B cell (primary cell): Measurements from ENCODE around the gene IL20RB. TPM values are rescaled to one million over a fixed set of nuclear protein-coding genes. Genes with fewer than 3 reads are reported as not detected.

Source experiments
- ATAC-seq: fragments of 200-7000 bp; cut with Tn5 transposase; one replicate; pipeline ENCODE4 v1.10.0; 2021; ENCODE audit warnings: low read depth, mild to moderate bottlenecking, moderate number of reproducible peaks, moderate library complexity
- CTCF ChIA-PET: fragments of 350-600 bp; sonication (Branson Sonifier 250); formaldehyde crosslinking; loops from one replicate; lab custom pipeline; 2021; ENCODE audit warnings: antibody characterized with exemption, inconsistent platforms; lab: Charles Lee
- POLR2A ChIA-PET: fragments of 350-600 bp; sonication (Branson Sonifier 250); formaldehyde crosslinking; loops from one replicate; lab custom pipeline; 2021; ENCODE audit warnings: antibody characterized with exemption; lab: Charles Lee
- DNase-seq: peaks from one replicate; pipeline ENCODE4 v3.0.0; 2013
- H2AFZ ChIP-seq: 2 replicates; pipeline ENCODE4 v1.6.1; 2012; ENCODE audit warnings: mild to moderate bottlenecking, low read depth, low read length; ENCODE audit not compliant: insufficient read depth, poor library complexity, severe bottlenecking
- H3K27ac ChIP-seq, 2 donors: 1 replicate in 1 of 2; 2 replicates in 1 of 2; pipeline ENCODE4 v1.5.1; 2012 to 2013; ENCODE audit warnings: low read length in 2 of 2, mild to moderate bottlenecking in 2 of 2, moderate library complexity in 1 of 2
- H3K27me3 ChIP-seq, 4 experiments: fragments of 200-600 bp in 1 of 4; sonication (generic) in 1 of 4; replicated peaks in 1 of 4; 1 replicate in 2 of 4; 2 replicates in 2 of 4; pipeline versions ENCODE4 v1.6.1 to v1.7.0; 2013 to 2016; ENCODE audit warnings: low read length in 3 of 4, mild to moderate bottlenecking in 2 of 4, mixed read lengths in 1 of 4, moderate library complexity in 1 of 4; ENCODE audit not compliant: insufficient read depth in 4 of 4, control insufficient read depth in 3 of 4; ENCODE audit errors: control extremely low read depth in 1 of 4
- H3K36me3 ChIP-seq, 2 experiments: replicated peaks in 1 of 2; 1 replicate in 1 of 2; 2 replicates in 1 of 2; pipeline versions ENCODE4 v1.6.1 to v1.7.1; 2013; ENCODE audit warnings: low read length in 1 of 2; ENCODE audit not compliant: insufficient read depth in 2 of 2, control insufficient read depth in 1 of 2; ENCODE audit errors: control extremely low read depth in 1 of 2, extremely low read depth in 1 of 2
- H3K4me1 ChIP-seq, 2 donors: fragments of 200-600 bp in 1 of 2; sonication (generic) in 1 of 2; 1 replicate in 1 of 2; 2 replicates in 1 of 2; pipeline versions ENCODE4 v1.5.1 to v1.6.1; 2013 to 2017; ENCODE audit warnings: low read length in 2 of 2; ENCODE audit not compliant: control insufficient read depth in 2 of 2, insufficient read depth in 2 of 2
- H3K4me2 ChIP-seq: replicated peaks from 2 replicates; pipeline ENCODE3; 2012; ENCODE audit warnings: mild to moderate bottlenecking, low read depth, low read length; ENCODE audit not compliant: poor library complexity, severe bottlenecking
- H3K4me3 ChIP-seq, 5 experiments: fragments of 200-600 bp in 1 of 5; sonication (generic) in 1 of 5; 1 replicate in 3 of 5; 2 replicates in 2 of 5; pipeline versions ENCODE4 v1.5.1 to v1.7.0; 2011 to 2016; ENCODE audit warnings: low read length in 4 of 5, mild to moderate bottlenecking in 4 of 5, low read depth in 2 of 5, control low read depth in 1 of 5, moderate library complexity in 1 of 5; ENCODE audit not compliant: insufficient read depth in 1 of 5; ENCODE audit errors: control extremely low read depth in 1 of 5, extremely low read depth in 1 of 5
- H3K79me2 ChIP-seq: fragments of 200-600 bp; sonication (generic); one replicate; pipeline ENCODE4 v1.6.0; 2016; ENCODE audit warnings: low read length; ENCODE audit not compliant: control insufficient read depth, insufficient read depth
- H3K9ac ChIP-seq: fragments of 200-600 bp; sonication (generic); 2 replicates; pipeline ENCODE4 v1.6.1; 2017; ENCODE audit warnings: mild to moderate bottlenecking, low read length, moderate library complexity
- H3K9me3 ChIP-seq, 3 donors: one replicate each; pipeline versions ENCODE4 v1.6.1 to v1.7.1; 2013; ENCODE audit warnings: low read length in 2 of 3; ENCODE audit not compliant: control insufficient read depth in 2 of 3, insufficient read depth in 1 of 3; ENCODE audit errors: control extremely low read depth in 1 of 3
- H4K20me1 ChIP-seq: 2 replicates; pipeline ENCODE4 v1.6.0; 2012; ENCODE audit warnings: mild to moderate bottlenecking, low read length; ENCODE audit not compliant: insufficient read depth, control insufficient read depth, poor library complexity, severe bottlenecking
- H3K27ac Mint-ChIP-seq: one replicate; pipeline ENCODE4 v1.8.0; 2021; ENCODE audit warnings: mixed read lengths
- H3K27me3 Mint-ChIP-seq: one replicate; pipeline ENCODE4 v1.8.0; 2021; ENCODE audit warnings: mixed read lengths
- H3K4me1 Mint-ChIP-seq: one replicate; pipeline ENCODE4 v1.8.0; 2021; ENCODE audit warnings: mixed read lengths
- H3K4me3 Mint-ChIP-seq: one replicate; pipeline ENCODE4 v1.8.0; 2021; ENCODE audit warnings: mixed read lengths
- H3K9me3 Mint-ChIP-seq: one replicate; pipeline ENCODE4 v1.8.0; 2022; ENCODE audit warnings: mixed read lengths; ENCODE audit not compliant: insufficient read depth
- EZH2 ChIP-seq: IDR thresholded peaks from 2 replicates; pipeline ENCODE4 v1.6.1; 2012; ENCODE audit warnings: borderline replicate concordance, low read depth, mild to moderate bottlenecking, moderate library complexity, low read length; ENCODE audit not compliant: insufficient read depth, poor library complexity, severe bottlenecking
- WGBS: methylation state at CpG from one replicate; pipeline ENCODE4 v1.1.5; 2013; ENCODE audit warnings: missing lambda C conversion rate; ENCODE audit not compliant: insufficient coverage; 5-methylcytosine and 5-hydroxymethylcytosine counted together
- intact Hi-C: fragments of 100-400 bp; cut with micrococcal nuclease; formaldehyde crosslinking; loops from one replicate; pipeline ENCODE4 v1.10.0; 2022
- polyA plus RNA-seq: library from polyadenylated mRNA; depleted of rRNA; stranded (reverse); fragments of >200 nt; gene quantifications from 2 replicates; pipeline ENCODE4 v1.2.3, GENCODE V29; 2012
- total RNA-seq, 2 donors: library from RNA; stranded (reverse); fragments of 120-200 nt in 1 of 2; gene quantifications; 1 replicate in 1 of 2; 2 replicates in 1 of 2; pipeline versions ENCODE4 v1.2.3 to v1.2.4, GENCODE V29; 2013 to 2022
- TF ChIP-seq, protein P1 (sequence below): fragments of 200-600 bp; IDR thresholded peaks from one replicate; pipeline ENCODE4 v1.8.0; 2022; ENCODE audit warnings: antibody characterized with exemption, mild to moderate bottlenecking

The IL20RB gene
- total and polyA plus RNA-seq, 2 donors (not counting 1 experiment from before 2014, with no cell fraction given) = 0.22 to 0.84 TPM

DNA sequence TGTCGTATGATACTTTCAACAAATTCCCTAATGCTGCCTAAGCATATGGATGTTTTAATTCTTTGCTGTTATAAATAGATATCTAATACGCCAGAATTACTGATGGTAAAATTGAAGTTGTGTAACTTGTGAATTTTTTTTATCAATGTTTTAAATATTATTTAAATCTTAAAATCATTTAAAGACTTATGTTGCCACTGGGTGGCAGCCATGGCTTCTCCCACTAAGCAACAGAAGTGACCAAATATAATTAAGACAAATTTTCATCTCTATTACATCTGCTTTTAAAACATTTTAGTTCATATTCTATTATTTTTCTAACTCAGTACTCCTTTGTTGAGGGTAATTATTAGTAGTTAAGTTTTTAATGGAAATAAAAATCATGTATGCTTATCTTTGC lies 8.1 kb upstream of the IL20RB start:
- ChIA-PET CTCF (interaction anchor here (1.3 to 2.6 kb wide), 3 partner anchors 21 to 197 kb away, joined by 4 to 11 read pairs (median 6); partner anchors contain the start of gene STAG1), POLR2A (no interaction called here)
- Mint-ChIP-seq H3K4me3 (no peak overlapping the region), H3K27me3 (no peaks in the 10 kb centered on the region), H3K9me3 (no peaks in the 10 kb centered on the region), H3K4me1 (peaks cover 40% of the 10 kb centered on the region), H3K27ac (no peak overlapping the region)
- no peak overlapping the region for H3K4me3 ChIP-seq
- intact Hi-C loops = no loop called here
- H3K9me3 ChIP-seq = no peaks in the 10 kb centered on the region
- no peak overlapping the region for H2AFZ ChIP-seq
- H3K9ac ChIP-seq = peak overlapping the region; percentile 18
- peaks cover 9 to 10% of the 10 kb centered on the region in 2 experiments for H3K36me3 ChIP-seq
- H3K4me2 ChIP-seq = peak overlapping the region; percentile 49
- no peak for DNase-seq
- no peak overlapping the region for H3K27ac ChIP-seq
- no peaks in the 10 kb centered on the region for H3K27me3 ChIP-seq
- no peaks in the 10 kb centered on the region for H3K79me2 ChIP-seq
- no peak for TF ChIP-seq EZH2
- TF ChIP-seq, protein P1, sequence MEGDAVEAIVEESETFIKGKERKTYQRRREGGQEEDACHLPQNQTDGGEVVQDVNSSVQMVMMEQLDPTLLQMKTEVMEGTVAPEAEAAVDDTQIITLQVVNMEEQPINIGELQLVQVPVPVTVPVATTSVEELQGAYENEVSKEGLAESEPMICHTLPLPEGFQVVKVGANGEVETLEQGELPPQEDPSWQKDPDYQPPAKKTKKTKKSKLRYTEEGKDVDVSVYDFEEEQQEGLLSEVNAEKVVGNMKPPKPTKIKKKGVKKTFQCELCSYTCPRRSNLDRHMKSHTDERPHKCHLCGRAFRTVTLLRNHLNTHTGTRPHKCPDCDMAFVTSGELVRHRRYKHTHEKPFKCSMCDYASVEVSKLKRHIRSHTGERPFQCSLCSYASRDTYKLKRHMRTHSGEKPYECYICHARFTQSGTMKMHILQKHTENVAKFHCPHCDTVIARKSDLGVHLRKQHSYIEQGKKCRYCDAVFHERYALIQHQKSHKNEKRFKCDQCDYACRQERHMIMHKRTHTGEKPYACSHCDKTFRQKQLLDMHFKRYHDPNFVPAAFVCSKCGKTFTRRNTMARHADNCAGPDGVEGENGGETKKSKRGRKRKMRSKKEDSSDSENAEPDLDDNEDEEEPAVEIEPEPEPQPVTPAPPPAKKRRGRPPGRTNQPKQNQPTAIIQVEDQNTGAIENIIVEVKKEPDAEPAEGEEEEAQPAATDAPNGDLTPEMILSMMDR = no peak
- ATAC-seq = no peak
- H3K4me1 ChIP-seq = peaks cover 17 to 29% of the 10 kb centered on the region in 2 donors
- no CpG with 5 or more reads among the region's 2 CpGs for WGBS
- H4K20me1 ChIP-seq = no peaks in the 10 kb centered on the region

DNA sequence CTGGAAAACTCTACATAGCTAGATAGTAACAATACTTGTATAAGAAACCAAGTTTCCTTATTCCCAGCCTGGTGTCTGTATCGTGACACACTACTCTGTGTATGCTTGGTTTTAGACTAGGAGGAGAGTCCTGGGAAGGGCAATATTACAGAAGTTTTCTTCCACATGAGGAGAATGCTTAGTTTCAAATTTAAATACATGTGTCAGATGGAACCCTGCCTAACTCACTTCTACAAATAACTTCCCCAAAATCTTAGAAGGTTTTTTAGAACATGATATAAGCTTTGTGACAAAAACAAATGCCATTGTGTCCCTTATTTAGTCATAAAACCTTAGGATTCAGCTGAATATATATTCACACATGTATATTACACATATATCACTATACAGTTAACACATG lies 7.2 kb upstream of the IL20RB start:
- no peak for TF ChIP-seq EZH2
- TF ChIP-seq, protein P1 = no peak
- peak overlapping the region; percentile 49 for H3K4me2 ChIP-seq
- DNase-seq (no peak), ATAC-seq (no peak)
- intact Hi-C loops = no loop called here
- Mint-ChIP-seq H3K9me3 (no peaks in the 10 kb centered on the region), H3K27me3 (no peaks in the 10 kb centered on the region), H3K4me3 (peak overlapping the region; percentile 18), H3K27ac (peak overlapping the region; percentile 50), H3K4me1 (peaks cover 47% of the 10 kb centered on the region)
- H3K36me3 ChIP-seq = peaks cover 8 to 9% of the 10 kb centered on the region in 2 experiments
- no peaks in the 10 kb centered on the region for H4K20me1 ChIP-seq
- no peak overlapping the region for H2AFZ ChIP-seq
- no peaks in the 10 kb centered on the region for H3K27me3 ChIP-seq
- no peaks in the 10 kb centered on the region for H3K79me2 ChIP-seq
- POLR2A ChIA-PET = interaction anchor here (0.6 kb wide), 1 partner anchor 12 kb away, joined by 6 read pairs; no protein-coding TSS in a partner anchor
- peak overlapping the region in 1 of 2 donors; percentile 31 for H3K27ac ChIP-seq
- H3K4me3 ChIP-seq = no peak overlapping the region
- no peaks in the 10 kb centered on the region for H3K9me3 ChIP-seq
- CTCF ChIA-PET = interaction anchor here (0.5 to 2.6 kb wide), 4 partner anchors 22 to 198 kb away, joined by 3 to 11 read pairs (median 5); partner anchors contain the start of gene STAG1
- peak overlapping the region; percentile 18 for H3K9ac ChIP-seq
- no CpG with 5 or more reads among the region's 1 CpG for WGBS
- H3K4me1 ChIP-seq = peaks cover 17 to 29% of the 10 kb centered on the region in 2 donors
